Activated T-cell treated with anti-CD3 and anti-CD28 coated beads for 1 hour (primary cell): ENCODE measurements around the gene SERPINB12.

Experiments
- DNase-seq: peaks from one replicate; pipeline ENCODE4 v3.0.0-alpha.2; 2020; ENCODE audit warnings: low read depth

Gene SERPINB12

GRCh38 chr18:63603772-63604171, 61.6 kb downstream of the SERPINB12 start:
- DNase-seq, result no peak

- DNase-seq, result no peak
These were observed 62.8 kb downstream of the SERPINB12 start for GRCh38 chr18:63604791-63605567.

GRCh38 chr18:63606526-63606925, 64.4 kb downstream of the SERPINB12 start:
- DNase-seq, result no peak

GRCh38 chr18:63613420-63613819, 71.3 kb downstream of the SERPINB12 start:
- no peak for DNase-seq

GRCh38 chr18:63617049-63617914, 75.1 kb downstream of the SERPINB12 start:
- DNase-seq, result no peak

- DNase-seq, result no peak
These were observed 75.7 kb downstream of the SERPINB12 start for GRCh38 chr18:63617915-63618234.
